Tibial artery (tissue), 4 donors: ENCODE results near the gene TRIM33.

ENCODE experiments used
- DNase-seq, 2 donors: peaks; one replicate each; pipeline ENCODE4 v3.0.0-alpha.2; 2019
- H3K27ac ChIP-seq, 2 donors: fragments of 200-600 bp; sonication (generic) in 1 of 2; 1 replicate in 1 of 2; 2 replicates in 1 of 2; pipeline ENCODE4 v1.5.1; 2018 to 2019; ENCODE audit warnings: mild to moderate bottlenecking in 1 of 2
- H3K27me3 ChIP-seq, 2 donors: fragments of 200-600 bp; sonication (generic) in 1 of 2; one replicate each; pipeline versions ENCODE4 v1.5.1 to v1.6.0; 2016 to 2019
- H3K36me3 ChIP-seq, 3 donors: fragments of 200-600 bp; sonication (generic) in 2 of 3; one replicate each; pipeline ENCODE4 v1.5.1; 2016 to 2019; ENCODE audit warnings: mild to moderate bottlenecking in 2 of 3
- H3K4me1 ChIP-seq, 4 donors: fragments of 200-600 bp; sonication (generic) in 2 of 4; 1 replicate in 3 of 4; 2 replicates in 1 of 4; pipeline ENCODE4 v1.5.1; 2016 to 2019
- H3K4me3 ChIP-seq, 2 donors: fragments of 200-600 bp; sonication (generic) in 1 of 2; 1 replicate in 1 of 2; 2 replicates in 1 of 2; pipeline ENCODE4 v1.5.1; 2018 to 2019; ENCODE audit warnings: mild to moderate bottlenecking in 2 of 2
- H3K9me3 ChIP-seq, 3 donors: fragments of 200-600 bp; sonication (generic) in 1 of 3; one replicate each; pipeline ENCODE4 v1.5.1; 2016 to 2019
- CTCF ChIP-seq, 2 experiments: fragments of 200-600 bp in 1 of 2; fragments of 450-650 bp in 1 of 2; IDR thresholded peaks; one replicate each; pipeline ENCODE4 v1.5.1; 2017 to 2019; ENCODE audit warnings: antibody characterized with exemption in 2 of 2, mild to moderate bottlenecking in 1 of 2, moderate library complexity in 1 of 2
- intact Hi-C: fragments of 100-400 bp; cut with DNase I; formaldehyde crosslinking; loops from one replicate; pipeline ENCODE4 v1.15.0; 2023; ENCODE audit warnings: low total_unique reads

TRIM33 gene

GRCh38 chr1:114457675-114458236, 53.2 kb downstream of the TRIM33 start:
- no peak for TF ChIP-seq CTCF (IDR thresholded peaks at IDR 0.05)
- intact Hi-C loops, result no loop called here
- H3K36me3 ChIP-seq, result peaks cover 9 to 29% (median 28%) of the 10 kb centered on the region in 3 donors
- H3K4me3 ChIP-seq, result no peak overlapping the region
- H3K4me1 ChIP-seq, result peaks cover 0 to 6% (median 0%) of the 10 kb centered on the region in 4 donors
- no peak overlapping the region for H3K27ac ChIP-seq
- DNase-seq, result no peak
- no peaks in the 10 kb centered on the region for H3K9me3 ChIP-seq
- no peaks in the 10 kb centered on the region for H3K27me3 ChIP-seq

DNA sequence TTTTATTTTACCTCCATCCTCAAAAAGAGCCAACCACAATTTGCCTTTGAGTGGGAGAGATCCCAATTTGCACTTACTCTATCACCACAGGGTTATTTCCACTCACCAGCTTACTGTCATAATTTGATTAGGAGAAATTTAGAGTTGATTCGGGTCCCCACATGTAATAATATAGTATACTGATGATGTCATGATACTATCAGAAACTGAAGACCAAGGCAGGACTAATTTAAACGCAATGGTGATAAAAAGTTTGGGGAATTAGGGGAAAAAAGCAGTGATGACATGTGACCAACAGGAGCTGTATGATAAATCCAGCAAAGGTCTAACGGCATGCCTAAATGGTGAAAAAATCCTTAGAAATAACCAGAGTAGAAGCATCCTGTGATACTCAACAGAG, 54.4 kb downstream of the TRIM33 start:
- DNase-seq, result no peak
- Histone ChIP-seq H3K4me1 (peaks cover 0 to 6% (median 0%) of the 10 kb centered on the region in 4 donors), H3K4me3 (no peak overlapping the region), H3K27me3 (no peaks in the 10 kb centered on the region), H3K9me3 (no peaks in the 10 kb centered on the region), H3K36me3 (peaks cover 9 to 33% (median 20%) of the 10 kb centered on the region in 3 donors), H3K27ac (no peak overlapping the region)
- intact Hi-C loops, result no loop called here
- TF ChIP-seq CTCF (IDR thresholded peaks at IDR 0.05), result no peak

DNA sequence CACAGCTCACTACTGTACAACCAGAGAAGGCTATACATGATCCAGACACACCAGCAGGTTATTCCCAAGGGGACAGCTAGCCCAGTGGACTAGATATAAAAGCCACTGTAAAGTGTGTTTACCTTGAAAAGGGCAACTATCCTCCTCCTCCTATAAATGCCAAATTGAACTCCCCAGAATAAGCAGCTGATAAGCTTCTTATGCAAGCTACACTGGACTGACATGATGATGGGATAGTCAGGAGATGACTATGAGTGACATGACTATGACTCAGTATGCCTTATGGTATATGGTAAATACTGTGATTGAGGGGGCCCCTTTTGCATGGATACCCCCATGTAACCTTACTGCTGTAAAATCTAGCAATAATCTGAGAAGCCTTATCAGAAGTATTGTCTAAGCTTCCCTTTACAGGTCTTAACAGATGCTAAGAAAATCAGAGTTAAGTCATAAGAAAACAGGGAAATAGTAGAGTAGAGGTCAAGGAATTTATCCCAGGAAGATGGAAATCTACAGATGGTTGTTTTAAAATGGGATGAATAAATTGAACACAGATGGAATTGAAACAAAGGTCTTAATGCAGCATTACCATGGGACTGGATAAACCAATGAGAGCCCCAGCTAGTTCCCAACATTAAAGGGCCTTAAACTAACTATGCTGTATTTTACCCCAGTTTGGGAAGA, 55.8 kb downstream of the TRIM33 start:
- intact Hi-C loops, result no loop called here

DNA sequence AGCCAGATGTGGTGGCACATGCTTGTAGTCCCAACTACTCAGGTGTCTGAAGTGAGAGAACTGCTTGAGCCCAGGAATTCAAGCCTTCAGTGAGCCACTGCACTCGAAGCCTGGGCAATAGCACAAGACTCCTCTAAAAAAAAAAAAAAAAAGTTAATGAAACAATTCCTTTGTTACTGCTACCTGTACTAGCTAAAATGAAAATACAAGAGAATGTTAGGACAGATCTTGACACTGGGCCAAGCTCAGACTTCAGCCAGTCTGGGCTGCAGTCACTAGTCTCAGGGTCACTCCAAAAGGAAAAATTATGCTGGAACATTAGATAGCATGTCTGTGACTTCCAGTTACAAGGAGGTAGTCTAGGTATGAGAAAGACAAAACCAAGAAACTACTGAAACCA, 56.5 kb downstream of the TRIM33 start:
- DNase-seq, result no peak
- Histone ChIP-seq H3K4me3 (no peak overlapping the region), H3K27ac (no peak overlapping the region), H3K36me3 (peaks cover 9 to 33% (median 20%) of the 10 kb centered on the region in 3 donors), H3K4me1 (peaks cover 0 to 6% (median 0%) of the 10 kb centered on the region in 4 donors), H3K27me3 (no peaks in the 10 kb centered on the region), H3K9me3 (no peaks in the 10 kb centered on the region)
- intact Hi-C loops, result no loop called here
- TF ChIP-seq CTCF (IDR thresholded peaks at IDR 0.05), result no peak

More for the DNA sequence above, 55.8 kb downstream of the TRIM33 start:
- no peak for DNase-seq
- peaks cover 0 to 6% (median 0%) of the 10 kb centered on the region in 4 donors for H3K4me1 ChIP-seq
- no peak overlapping the region for H3K27ac ChIP-seq
- peaks cover 9 to 33% (median 20%) of the 10 kb centered on the region in 3 donors for H3K36me3 ChIP-seq
- H3K4me3 ChIP-seq, result no peak overlapping the region
- H3K27me3 ChIP-seq, result no peaks in the 10 kb centered on the region
- TF ChIP-seq CTCF (IDR thresholded peaks at IDR 0.05), result no peak
- H3K9me3 ChIP-seq, result no peaks in the 10 kb centered on the region

- no peak for DNase-seq
- no peaks in the 10 kb centered on the region for H3K9me3 ChIP-seq
- H3K4me3 ChIP-seq, result no peak overlapping the region
- no peaks in the 10 kb centered on the region for H3K27me3 ChIP-seq
- H3K36me3 ChIP-seq, result peaks cover 9 to 33% (median 20%) of the 10 kb centered on the region in 3 donors
- intact Hi-C loops, result no loop called here
- TF ChIP-seq CTCF (IDR thresholded peaks at IDR 0.05), result no peak
- H3K4me1 ChIP-seq, result peaks cover 0 to 3% (median 0%) of the 10 kb centered on the region in 4 donors
- H3K27ac ChIP-seq, result no peak overlapping the region
Observed at GRCh38 chr1:114453361-114453784, 57.6 kb downstream of the TRIM33 start.
